ENCODE results near the gene PTPRT.

The PTPRT gene

GRCh38 chr20:42447270-42447669 is 742.4 kb downstream of the PTPRT start:
- TF ChIP-seq CTCF (IDR thresholded peaks at IDR 0.05; ENCODE audit: insufficient read depth, low read depth, low read length, missing control alignments), result no peak
- H3K4me3 ChIP-seq (ENCODE audit: low read depth, low read length), result no peak overlapping the region
- DNase-seq (ENCODE audit: low read depth), result no peak

- no peak overlapping the region for H3K4me3 ChIP-seq (ENCODE audit: low read depth, low read length)
- TF ChIP-seq CTCF (IDR thresholded peaks at IDR 0.05; ENCODE audit: insufficient read depth, low read depth, low read length, missing control alignments), result no peak
- DNase-seq (ENCODE audit: low read depth), result no peak
Observed at GRCh38 chr20:42444799-42445198, 744.9 kb downstream of the PTPRT start.

- no peak for TF ChIP-seq CTCF (IDR thresholded peaks at IDR 0.05; ENCODE audit: insufficient read depth, low read depth, low read length, missing control alignments)
- no peak for DNase-seq (ENCODE audit: low read depth)
- no peak overlapping the region for H3K4me3 ChIP-seq (ENCODE audit: low read depth, low read length)
Observed at GRCh38 chr20:42443200-42443599, 746.5 kb downstream of the PTPRT start.

GRCh38 chr20:42442716-42443115 is 747.0 kb downstream of the PTPRT start:
- no peak for TF ChIP-seq CTCF (IDR thresholded peaks at IDR 0.05; ENCODE audit: insufficient read depth, low read depth, low read length, missing control alignments)
- H3K4me3 ChIP-seq (ENCODE audit: low read depth, low read length), result no peak overlapping the region
- DNase-seq (ENCODE audit: low read depth), result no peak

GRCh38 chr20:42441864-42442331 is 747.8 kb downstream of the PTPRT start:
- H3K4me3 ChIP-seq (ENCODE audit: low read depth, low read length), result no peak overlapping the region
- TF ChIP-seq CTCF (IDR thresholded peaks at IDR 0.05; ENCODE audit: insufficient read depth, low read depth, low read length, missing control alignments), result no peak
- DNase-seq (ENCODE audit: low read depth), result no peak

GRCh38 chr20:42441196-42441863 is 748.4 kb downstream of the PTPRT start:
- no peak overlapping the region for H3K4me3 ChIP-seq (ENCODE audit: low read depth, low read length)
- TF ChIP-seq CTCF (IDR thresholded peaks at IDR 0.05; ENCODE audit: insufficient read depth, low read depth, low read length, missing control alignments), result no peak
- DNase-seq (ENCODE audit: low read depth), result no peak

GRCh38 chr20:42435230-42435629 is 754.5 kb downstream of the PTPRT start:
- peak; percentile 24 for DNase-seq (ENCODE audit: low read depth)
- TF ChIP-seq CTCF (IDR thresholded peaks at IDR 0.05; ENCODE audit: insufficient read depth, low read depth, low read length, missing control alignments), result no peak
- H3K4me3 ChIP-seq (ENCODE audit: low read depth, low read length), result no peak overlapping the region
